IPS-NIHi7 (cell line): ENCODE results near the gene AKAP9.
"Not testable (repeated sequence)": the region's sequence is repeated elsewhere in the genome, so short reads cannot be mapped to it uniquely, and the experiment has no call there.

Source experiments
- DNase-seq: peaks from one replicate; pipeline ENCODE4 v3.0.0; 2012; ENCODE audit warnings: mixed read lengths; ENCODE audit errors: extremely low spot score

The AKAP9 gene

DNA sequence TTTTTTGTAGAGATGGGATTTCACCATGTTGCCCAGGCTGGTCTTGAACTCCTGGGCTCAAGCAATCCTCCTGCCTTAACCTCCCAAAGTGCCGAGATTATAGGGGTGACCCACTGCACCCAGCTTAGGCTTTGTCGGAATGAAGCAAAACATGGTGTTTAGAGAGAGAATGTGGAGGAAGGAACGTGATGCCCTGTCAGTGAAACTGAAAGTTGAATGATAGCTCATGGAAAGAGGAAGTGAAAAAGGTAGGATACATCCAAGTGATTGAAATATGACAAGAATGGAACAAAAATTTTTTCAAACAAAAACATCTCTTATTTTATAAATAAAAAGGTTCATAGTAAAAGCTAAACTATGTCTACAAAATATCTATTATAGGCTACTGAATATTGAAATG, 5.9 kb downstream of the AKAP9 start:
- DNase-seq, result no peak

DNA sequence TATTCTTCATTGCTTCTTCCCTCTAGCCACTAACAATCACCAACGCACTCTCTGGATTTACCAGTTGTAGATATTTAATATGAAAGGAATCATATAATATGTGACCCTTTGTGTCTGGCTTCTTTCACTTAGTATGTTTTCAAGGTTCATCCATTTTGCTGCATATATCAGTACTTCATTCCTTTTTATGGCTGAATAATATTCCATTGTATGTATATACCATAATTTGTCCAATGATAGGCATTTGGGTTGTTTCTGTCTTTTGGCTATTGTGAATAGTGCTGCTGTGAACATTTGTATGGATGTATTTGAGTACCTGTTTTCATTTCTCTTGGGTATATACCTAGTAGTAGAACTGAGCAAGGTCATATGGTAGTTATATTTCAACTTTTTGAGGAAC, 7.3 kb downstream of the AKAP9 start:
- DNase-seq, result no peak

DNA sequence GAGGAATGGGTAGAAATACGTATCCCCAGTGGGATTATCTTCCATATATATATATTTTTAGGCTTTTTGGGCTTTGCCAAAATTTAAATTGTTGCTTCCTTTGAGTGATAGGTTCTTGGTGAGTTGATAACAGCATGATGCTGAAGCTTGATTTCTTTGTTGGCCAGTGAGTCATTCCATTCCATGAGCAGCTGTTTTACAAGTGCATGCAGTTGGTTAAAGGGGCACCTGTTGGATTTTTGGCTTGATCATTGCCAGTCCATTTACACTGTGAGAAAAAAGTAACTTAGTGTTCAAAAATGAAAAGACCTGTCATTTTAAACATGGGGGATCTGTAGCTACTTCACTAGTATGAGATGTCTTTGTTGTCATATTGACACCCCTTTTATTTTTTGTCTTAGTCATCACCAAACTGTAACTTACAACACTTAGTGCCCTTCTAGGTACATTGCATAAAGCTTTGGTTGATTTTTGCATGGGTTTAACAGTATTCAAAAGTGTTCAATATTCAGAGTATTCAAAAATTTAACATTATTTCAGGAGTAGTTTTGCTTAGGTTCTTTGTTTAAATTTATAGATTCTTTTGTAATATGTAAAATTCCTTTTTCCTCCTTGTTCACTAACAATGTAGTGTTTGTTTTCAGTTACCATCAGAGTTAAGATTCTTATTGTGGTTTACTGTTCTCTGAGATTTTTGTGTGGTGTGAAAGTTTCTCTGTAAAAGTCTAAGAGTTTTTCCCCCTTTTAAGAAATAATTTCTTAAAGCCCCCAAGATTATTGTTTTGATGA, 8.8 kb downstream of the AKAP9 start:
- DNase-seq, result no peak

DNA sequence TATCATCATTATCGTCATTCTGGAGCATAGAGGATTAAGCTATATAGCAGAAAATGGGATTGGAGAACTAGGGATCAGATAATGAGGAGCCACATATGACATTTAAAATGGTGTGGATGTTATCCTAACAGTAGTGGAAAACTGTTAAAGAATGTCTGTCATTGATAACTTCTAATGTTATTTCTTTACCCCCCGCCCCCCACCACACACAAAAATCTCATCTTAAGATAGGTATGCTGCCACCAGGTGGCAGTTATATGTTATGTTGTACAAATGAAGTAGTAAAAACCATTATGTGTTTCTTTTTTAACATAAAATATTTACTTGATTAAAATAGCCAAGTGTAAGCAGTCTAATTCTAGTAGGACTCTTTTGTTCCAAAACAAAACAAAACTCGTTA, 13.0 kb downstream of the AKAP9 start:
- no peak for DNase-seq

DNA sequence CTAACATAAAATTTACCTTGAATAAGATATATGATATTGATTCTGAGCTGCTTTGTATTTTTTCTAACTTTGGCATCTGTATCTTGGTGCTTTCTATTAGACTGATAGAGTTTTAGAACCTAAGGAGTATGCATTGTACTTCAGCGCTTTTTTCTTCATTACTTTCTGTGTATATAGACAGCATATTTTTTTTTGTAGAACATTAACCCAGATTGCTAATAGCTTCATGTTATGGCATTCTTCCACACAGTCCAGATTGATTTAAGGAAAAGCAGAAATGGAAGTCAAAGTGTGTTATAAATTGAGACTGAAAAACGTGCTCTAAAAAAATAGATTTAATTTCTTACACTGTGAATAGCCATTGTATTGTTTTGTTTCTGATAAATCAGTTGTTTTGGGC, 15.8 kb downstream of the AKAP9 start:
- not testable (repeated sequence) for DNase-seq

DNA sequence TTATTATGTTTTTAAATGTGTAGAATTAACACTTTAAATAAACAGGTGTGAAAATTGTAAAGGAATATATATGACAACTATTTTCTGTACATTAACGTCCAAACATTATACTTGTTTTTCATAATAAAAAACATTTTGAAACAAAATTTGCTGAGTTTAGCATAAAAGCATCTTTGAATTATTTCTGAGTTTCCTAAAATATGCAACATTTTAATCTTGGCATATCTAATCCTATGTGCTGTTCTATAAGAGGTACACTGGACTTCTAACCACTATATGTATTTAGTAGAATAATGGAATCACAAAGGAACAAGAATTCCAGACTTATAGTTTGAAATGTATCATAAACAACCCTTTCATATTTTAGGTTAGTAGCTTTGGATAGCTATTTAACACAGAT, 16.6 kb downstream of the AKAP9 start:
- no peak for DNase-seq

DNA sequence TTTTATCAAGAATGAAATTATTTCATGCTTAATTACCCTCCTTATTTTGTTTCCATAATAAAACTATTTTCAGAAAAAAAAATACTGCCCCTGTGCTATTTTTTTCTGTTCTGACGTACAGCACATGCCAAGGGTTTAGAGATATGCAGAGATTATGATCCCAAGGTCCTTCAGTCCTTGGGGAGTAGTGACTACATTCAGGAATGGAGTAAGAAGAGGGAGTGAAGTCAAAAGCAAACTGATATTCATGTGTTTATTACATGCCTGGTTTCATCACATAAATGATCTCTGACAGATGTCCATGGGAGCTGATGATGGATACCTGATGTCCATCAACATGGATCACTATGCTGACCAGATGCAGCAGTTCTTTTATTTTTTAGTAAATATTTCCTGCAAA, 17.2 kb downstream of the AKAP9 start:
- no peak for DNase-seq

DNA sequence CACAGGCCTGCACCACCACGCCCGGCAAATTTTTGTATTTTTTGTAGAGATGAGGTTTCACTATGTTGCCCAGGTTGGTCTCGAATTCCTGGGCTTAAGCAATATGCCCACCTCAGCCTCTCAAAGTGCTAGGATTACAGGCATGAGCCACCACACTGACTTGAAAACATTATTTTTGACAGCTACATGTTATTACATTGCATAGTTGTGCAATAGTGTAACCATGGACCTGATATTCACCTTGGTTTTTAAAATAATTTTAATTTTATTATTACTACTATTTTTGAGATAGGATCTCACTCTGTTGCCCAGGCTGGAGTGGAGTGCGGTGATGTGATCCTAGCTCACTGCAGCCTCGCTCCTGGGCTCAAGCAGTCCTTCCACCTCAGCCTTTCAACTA, 18.4 kb downstream of the AKAP9 start:
- no peak for DNase-seq

DNA sequence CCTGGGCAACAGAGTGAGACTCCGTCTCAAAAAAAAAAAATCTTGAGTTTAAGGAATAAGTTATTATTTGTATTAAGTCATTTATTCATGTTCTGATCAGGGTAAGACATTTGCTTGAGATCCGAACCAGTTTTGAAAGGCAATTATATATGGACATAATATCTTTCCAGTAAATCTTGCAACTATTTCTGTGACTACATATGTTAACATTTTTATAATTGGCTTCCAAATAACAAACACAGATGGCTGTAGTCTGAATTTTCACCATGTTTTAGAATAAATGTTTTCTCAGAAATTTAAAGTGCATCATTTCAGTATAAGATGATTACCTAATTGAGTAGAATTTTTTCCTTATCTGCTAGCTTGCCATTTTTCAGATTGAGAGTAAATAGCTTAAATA, 21.2 kb downstream of the AKAP9 start:
- no peak for DNase-seq

DNA sequence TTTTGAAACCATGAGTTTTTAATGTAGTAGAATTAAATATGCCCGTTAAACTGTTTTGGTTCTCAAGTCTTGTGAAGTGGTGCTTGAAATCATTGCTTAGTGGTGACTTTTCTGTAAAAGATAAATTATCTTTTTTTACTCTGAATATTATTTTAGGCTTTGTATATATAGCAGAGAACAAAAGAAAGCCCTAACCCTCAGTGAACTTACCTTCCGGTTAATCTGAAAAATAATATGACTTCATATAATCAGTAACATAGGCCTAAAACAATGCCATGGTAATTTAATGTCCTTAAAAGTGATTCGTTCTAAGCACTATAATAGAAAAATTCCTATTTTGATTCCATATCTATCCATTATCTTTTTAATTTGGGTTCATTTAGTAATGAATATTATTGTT, 21.8 kb downstream of the AKAP9 start:
- DNase-seq, result no peak

DNA sequence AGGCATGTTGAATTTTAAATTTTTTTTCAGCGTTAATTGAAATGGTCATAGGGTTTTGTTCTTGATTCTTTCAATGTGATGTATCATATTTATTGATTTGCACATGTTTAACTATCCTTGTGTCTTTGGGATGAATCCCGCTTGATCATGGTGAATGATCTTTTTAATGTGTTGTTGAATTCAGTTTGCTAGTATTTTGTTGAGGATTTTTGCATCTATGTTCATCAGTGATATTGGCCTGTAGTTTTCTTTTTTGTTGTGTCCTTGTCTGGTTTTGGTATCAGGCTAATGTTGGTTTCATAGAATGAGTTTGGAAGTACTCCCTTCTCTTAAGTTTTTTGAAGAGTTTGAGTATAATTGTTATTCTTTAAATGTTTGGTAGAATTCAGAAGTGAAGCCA, 26.9 kb downstream of the AKAP9 start:
- not testable (repeated sequence) for DNase-seq

DNA sequence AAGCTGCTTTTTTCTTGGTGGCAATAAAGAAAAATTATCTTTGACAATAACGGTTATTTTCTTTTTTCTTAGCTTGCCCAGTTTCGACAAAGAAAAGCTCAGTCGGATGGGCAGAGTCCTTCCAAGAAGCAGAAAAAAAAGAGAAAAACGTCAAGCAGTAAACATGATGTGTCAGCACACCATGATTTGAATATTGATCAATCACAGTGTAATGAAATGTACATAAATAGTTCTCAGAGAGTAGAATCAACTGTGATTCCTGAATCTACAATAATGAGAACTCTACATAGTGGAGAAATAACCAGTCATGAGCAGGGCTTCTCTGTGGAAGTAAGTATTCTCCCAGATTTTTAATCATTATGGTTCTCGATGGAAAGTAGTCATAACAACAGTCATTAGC, 33.0 kb downstream of the AKAP9 start:
- no peak for DNase-seq

DNA sequence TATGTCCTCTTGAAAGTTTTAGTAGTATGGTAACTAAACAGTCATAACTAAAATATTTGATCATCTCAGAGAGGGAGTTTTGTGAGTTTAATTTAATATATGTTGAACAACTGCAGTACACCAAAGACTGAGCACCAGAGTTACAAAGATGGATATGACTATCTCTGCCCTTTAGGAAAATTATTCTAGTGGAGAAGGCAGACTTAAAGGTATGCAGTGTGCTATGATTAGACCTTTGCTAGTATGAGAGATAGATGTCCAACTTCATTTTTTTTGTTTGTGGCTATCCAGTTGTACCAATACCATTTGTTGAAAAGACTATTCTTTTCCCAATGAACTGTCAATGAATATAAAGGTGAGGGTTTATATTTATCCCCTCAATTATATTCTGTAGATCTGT, 33.4 kb downstream of the AKAP9 start:
- no peak for DNase-seq

DNA sequence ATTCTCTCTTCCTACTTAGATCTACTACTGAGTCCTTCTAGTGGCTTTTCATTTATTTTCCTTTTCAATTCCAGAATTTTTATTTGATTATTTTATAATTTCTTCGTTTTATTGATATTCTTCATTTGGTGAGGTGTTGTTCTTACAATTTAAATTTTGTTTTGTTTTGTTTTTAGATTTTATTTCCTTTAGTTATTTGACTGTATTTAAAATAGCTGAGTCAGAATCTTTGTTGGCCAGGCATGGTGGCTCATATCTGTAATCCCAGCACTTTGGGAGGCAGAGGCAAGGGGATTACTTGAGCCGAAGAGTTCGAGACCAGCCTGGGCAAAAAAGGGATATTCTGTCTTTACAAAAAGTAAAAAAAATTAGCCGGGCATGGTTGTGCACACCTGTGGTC, 36.1 kb downstream of the AKAP9 start:
- DNase-seq, result no peak

DNA sequence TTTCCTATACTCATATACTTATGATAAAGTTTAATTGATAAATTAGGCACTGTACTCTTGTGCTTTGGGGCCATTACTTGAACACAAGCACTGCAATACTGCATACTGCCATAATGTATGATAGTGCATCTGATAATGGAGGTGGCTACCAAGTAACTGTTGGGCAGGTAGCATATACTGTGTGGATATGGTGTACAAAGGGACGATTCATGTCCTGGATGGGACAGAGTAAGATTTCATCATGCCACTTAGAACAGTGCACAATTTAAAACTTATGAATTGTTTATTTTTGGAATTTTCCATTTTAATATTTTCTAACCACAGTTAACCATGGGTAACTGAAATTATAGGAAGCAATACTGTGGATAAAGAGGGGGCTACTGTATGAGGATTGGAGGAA, 38.9 kb downstream of the AKAP9 start:
- no peak for DNase-seq

DNA sequence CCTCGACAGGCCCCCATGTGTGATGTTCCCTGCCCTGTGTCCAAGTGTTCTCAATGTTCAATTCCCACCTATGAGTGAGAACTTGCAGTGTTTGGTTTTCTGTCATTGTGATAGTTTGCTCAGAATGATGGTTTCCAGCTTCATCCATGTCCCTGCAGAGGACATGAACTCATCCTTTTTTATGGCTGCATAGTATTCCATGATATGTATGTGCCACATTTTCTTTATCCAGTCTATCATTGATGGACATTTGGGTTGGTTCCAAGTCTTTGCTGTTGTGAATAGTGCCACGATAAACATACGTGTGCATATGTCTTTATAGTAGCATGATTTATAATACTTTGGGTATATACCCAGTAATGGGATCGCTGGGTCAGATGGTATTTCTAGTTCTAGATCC, 41.7 kb downstream of the AKAP9 start:
- DNase-seq, result not testable (repeated sequence)

DNA sequence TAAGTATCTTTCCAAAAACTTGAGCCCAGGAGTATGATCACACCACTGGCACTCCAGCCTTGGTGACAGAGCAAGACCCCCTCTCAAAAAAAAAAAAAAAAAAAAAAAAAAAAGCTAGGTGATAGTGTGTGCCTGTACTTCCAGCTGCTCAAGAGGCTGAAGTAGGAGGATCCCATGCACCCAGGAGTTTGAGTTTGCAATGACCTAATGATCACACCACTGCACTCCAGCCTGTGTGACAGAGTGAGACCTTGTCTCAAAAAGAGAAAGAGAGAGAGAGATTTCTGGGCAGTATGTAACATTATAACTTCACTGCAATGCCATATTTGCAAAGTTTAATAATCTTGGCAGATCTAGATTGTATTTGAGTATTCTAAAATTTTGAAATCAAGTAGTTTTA, 47.6 kb downstream of the AKAP9 start:
- DNase-seq, result no peak

DNA sequence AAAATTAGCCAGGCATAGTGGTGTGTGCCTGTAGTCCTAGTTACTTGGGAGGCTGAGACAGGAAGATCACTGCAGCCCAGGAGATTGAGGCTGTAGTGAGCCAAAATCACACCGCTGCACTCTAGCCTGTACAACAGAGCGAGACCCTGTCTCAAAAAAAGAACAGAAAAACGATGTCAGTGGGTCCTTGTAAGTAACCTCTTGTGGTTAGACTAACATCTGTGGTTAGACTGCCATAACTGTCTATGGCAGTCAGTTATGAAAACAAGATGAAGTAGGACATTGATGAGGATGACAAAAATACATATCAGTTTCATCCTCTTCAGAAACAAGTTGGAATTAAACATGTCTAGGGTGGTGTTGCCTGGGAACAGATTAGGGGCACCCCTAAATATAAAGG, 53.3 kb downstream of the AKAP9 start:
- DNase-seq, result no peak

DNA sequence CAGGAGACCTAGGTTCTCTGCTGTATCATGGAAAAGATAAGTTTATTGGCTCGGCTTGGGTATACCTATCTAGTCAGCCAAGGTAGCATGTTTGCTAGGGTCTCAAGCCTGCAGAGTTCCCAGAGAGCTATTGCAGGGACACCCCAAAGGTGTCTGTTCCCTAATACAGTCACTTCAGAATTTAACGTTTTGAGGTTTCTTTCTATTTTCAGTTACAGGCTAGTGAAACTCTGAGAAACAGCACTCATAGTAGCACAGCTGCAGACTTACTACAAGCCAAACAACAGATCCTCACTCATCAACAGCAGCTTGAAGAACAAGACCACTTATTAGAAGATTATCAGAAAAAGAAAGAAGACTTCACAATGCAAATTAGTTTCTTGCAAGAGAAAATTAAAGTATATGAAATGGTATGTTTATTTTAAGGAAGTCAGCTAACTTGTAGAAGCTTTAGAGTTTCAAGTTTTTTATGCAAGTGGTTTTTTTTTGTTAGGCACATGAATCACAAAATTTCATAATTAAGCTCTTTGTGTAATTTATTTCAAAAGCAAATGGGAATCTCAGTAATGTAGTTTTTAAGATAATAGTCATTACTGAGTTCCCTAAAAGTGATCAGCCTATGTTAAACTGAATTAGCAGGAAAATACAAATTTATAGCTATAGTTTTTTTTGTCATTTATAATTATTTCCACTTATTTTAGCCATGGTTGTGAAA, 54.9 kb downstream of the AKAP9 start:
- DNase-seq, result no peak

DNA sequence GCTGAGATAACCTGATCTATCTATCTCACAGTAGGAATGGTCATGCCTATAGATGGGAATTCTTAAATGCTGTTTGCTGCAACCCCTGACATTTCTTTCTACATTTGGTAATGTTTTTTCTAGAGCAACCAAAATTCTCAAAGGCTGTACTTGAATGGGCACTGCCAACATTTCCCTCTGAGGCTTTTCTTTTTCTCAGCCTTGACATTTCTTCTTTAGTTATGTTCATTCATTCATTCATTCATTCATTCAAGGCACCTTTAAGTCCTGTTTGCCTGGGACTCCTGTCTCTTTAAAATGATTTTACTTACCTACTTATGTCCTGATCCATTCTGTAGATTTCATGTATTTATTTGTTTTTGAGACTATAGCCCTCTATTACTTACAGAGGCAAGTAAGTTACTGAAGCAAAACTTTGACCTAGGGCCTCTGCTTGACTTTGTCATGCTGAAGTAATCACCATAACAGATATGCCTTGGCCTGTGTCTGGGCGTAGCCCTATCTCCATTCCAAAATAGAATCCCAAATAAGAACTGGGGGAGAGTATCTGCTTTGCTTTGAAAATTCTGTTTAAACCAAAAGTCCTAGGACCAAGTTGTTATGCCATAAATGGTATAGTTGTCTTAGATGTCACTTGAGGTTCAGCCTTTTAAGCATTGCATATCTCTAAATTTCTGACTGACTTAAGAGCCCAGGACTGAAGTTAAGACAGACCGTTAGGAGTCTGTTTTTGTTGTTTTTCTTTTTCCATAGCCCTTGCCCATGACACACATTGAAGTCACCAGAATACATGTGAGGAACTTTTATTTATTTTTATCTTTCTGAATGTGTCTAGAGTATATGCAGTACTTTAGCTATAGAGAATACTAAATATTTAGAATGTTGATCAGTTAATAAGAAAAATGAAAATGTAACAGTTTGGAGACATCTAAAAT, 59.2 kb downstream of the AKAP9 start:
- DNase-seq, result no peak

DNA sequence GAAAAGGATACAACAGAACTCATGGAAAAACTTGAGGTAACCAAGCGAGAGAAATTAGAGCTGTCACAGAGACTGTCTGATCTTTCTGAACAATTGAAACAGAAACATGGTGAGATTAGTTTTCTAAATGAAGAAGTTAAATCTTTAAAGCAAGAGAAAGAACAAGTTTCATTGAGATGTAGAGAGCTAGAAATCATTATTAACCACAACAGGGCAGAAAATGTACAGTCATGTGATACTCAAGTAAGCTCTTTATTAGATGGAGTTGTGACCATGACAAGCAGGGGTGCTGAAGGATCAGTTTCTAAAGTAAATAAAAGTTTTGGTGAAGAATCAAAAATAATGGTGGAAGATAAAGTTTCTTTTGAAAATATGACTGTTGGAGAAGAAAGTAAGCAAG, 62.1 kb downstream of the AKAP9 start:
- DNase-seq, result no peak

DNA sequence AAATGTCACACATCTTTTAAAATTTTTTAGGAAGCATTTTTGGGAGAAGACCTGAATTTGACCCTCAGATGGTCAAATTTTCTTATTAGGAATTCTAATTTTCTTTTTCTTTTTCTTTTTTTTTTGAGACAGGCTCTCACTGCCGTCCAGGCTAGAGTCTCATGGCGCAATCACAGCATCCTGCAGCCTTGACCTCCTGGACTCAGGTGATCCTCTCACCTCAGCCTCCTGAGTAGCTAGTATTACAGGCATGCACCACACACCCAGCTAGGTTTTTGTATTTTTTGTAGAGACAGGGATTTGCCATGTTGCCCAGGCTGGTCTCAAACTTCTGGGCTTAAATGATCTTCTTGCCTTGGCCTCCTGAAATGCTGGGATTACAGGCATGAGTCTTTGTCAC, 65.4 kb downstream of the AKAP9 start:
- no peak for DNase-seq
